ENCODE results near the gene RNF13. TPM values are rescaled to one million over a fixed set of nuclear protein-coding genes. Genes with fewer than 3 reads are reported as not detected.
"Not testable (repeated sequence)": the region's sequence is repeated elsewhere in the genome, so short reads cannot be mapped to it uniquely, and the experiment has no call there.

RNF13 gene
- total and polyA plus RNA-seq, 12 donors, result 28.6 to 136 (median 77.4) TPM

- Histone ChIP-seq H3K4me3 (no peak overlapping the region), H3K9me3 (replicated peaks in 1 of 3) (no peaks in the 10 kb centered on the region), H3K27ac (no peak overlapping the region), H3K27me3 (no peaks in the 10 kb centered on the region), H3K4me1 (replicated peaks in 1 of 2) (no peaks in the 10 kb centered on the region), H3K36me3 (replicated peaks in 1 of 2) (no peaks in the 10 kb centered on the region)
- TF ChIP-seq CTCF (IDR thresholded peaks at IDR 0.05), result no peak
- TF ChIP-seq POLR2A (IDR thresholded peaks at IDR 0.05), result no peak
- intact Hi-C loops (cut with DNase I), result no loop called here
- DNase-seq, result no peak
- WGBS, 4 donors, result 91 to 99% (median 95%) methylated on average over 2 of the region's 2 CpGs
Measured at GRCh38 chr3:149941186-149941585, 128.2 kb downstream of the RNF13 start.

GRCh38 chr3:149941946-149942345 is 128.9 kb downstream of the RNF13 start:
- intact Hi-C loops (cut with DNase I), result no loop called here
- no peak for DNase-seq
- H3K27ac ChIP-seq, result no peak overlapping the region
- 80 to 96% (median 87%) methylated on average over 1 of the region's 1 CpG for WGBS, 4 donors
- H3K4me3 ChIP-seq, result no peak overlapping the region
- H3K4me1 ChIP-seq (replicated peaks in 1 of 2), result peaks cover 0 to 4% of the 10 kb centered on the region in 2 donors
- TF ChIP-seq CTCF (IDR thresholded peaks at IDR 0.05) (no peak), POLR2A (IDR thresholded peaks at IDR 0.05) (no peak)
- no peaks in the 10 kb centered on the region for H3K27me3 ChIP-seq
- no peaks in the 10 kb centered on the region for H3K36me3 ChIP-seq (replicated peaks in 1 of 2)
- H3K9me3 ChIP-seq (replicated peaks in 1 of 3), result no peaks in the 10 kb centered on the region

GRCh38 chr3:149942409-149942808 is 129.4 kb downstream of the RNF13 start:
- intact Hi-C loops (cut with DNase I), result no loop called here
- no peak for DNase-seq
- H3K27ac ChIP-seq, result no peak overlapping the region
- peaks cover 0 to 4% of the 10 kb centered on the region in 2 donors for H3K4me1 ChIP-seq (replicated peaks in 1 of 2)
- no peak overlapping the region for H3K4me3 ChIP-seq
- H3K36me3 ChIP-seq (replicated peaks in 1 of 2), result no peaks in the 10 kb centered on the region
- no peak for TF ChIP-seq POLR2A (IDR thresholded peaks at IDR 0.05)
- no peak for TF ChIP-seq CTCF (IDR thresholded peaks at IDR 0.05)
- H3K9me3 ChIP-seq (replicated peaks in 1 of 3), result no peaks in the 10 kb centered on the region
- no peaks in the 10 kb centered on the region for H3K27me3 ChIP-seq

- H3K27me3 ChIP-seq; H3K9me3 ChIP-seq (replicated peaks in 1 of 3); H3K4me1 ChIP-seq (replicated peaks in 1 of 2); H3K4me3 ChIP-seq; H3K27ac ChIP-seq; H3K36me3 ChIP-seq (replicated peaks in 1 of 2); intact Hi-C loops (cut with DNase I); DNase-seq: not testable (repeated sequence)
- WGBS, 4 donors, result 96 to 98% (median 98%) methylated on average over 3 of the region's 3 CpGs
Measured at GRCh38 chr3:149943966-149944365, 131.0 kb downstream of the RNF13 start.

- Histone ChIP-seq H3K9me3 (replicated peaks in 1 of 3) (no peaks in the 10 kb centered on the region), H3K4me1 (replicated peaks in 1 of 2) (peaks cover 0 to 4% of the 10 kb centered on the region in 2 donors), H3K27ac (no peak overlapping the region), H3K27me3 (no peaks in the 10 kb centered on the region), H3K4me3 (no peak overlapping the region), H3K36me3 (replicated peaks in 1 of 2) (no peaks in the 10 kb centered on the region)
- intact Hi-C loops (cut with DNase I), result no loop called here
- no peak for TF ChIP-seq POLR2A (IDR thresholded peaks at IDR 0.05)
- no peak for TF ChIP-seq CTCF (IDR thresholded peaks at IDR 0.05)
- 84 to 96% (median 93%) methylated on average over 7 of the region's 7 CpGs for WGBS, 4 donors
- DNase-seq, result no peak
Measured at GRCh38 chr3:149947231-149947630, 134.2 kb downstream of the RNF13 start.
